Activated T-helper 2 cell treated with anti-CD3 and anti-CD28 coated beads, Interferon-gamma antibody, Interleukin-2, Interleukin-4, amounts not matched to agents 10 μg/mL and 5 μg/mL and 100 μg/mL, durations not matched to agents 14 hours and 24 hours and 36 hours (primary cell): ENCODE results near the gene LCN1. TPM values are rescaled to one million over a fixed set of nuclear protein-coding genes. Genes with fewer than 3 reads are reported as not detected.
A peak's percentile ranks its signal among the peaks of the same experiment; 100 is the strongest.

Source experiments
- DNase-seq: peaks from one replicate; pipeline ENCODE4 v3.0.0; 2021; ENCODE audit warnings: low spot score
- H3K27ac Mint-ChIP-seq: one replicate; pipeline ENCODE4 v1.8.0; 2021; ENCODE audit warnings: mixed read lengths
- H3K27me3 Mint-ChIP-seq: one replicate; pipeline ENCODE4 v1.8.0; 2021; ENCODE audit warnings: low read depth, mixed read lengths
- H3K36me3 Mint-ChIP-seq: one replicate; pipeline ENCODE4 v1.8.0; 2021; ENCODE audit warnings: low read depth, mixed read lengths
- H3K4me1 Mint-ChIP-seq: one replicate; pipeline ENCODE4 v1.8.0; 2021; ENCODE audit warnings: low read depth, mixed read lengths
- H3K4me3 Mint-ChIP-seq: one replicate; pipeline ENCODE4 v1.8.0; 2021; ENCODE audit warnings: low read depth, mild to moderate bottlenecking, moderate library complexity, mixed read lengths
- H3K9me3 Mint-ChIP-seq: one replicate; pipeline ENCODE4 v1.8.0; 2021; ENCODE audit warnings: mixed read lengths
- intact Hi-C: fragments of 100-400 bp; cut with micrococcal nuclease; formaldehyde crosslinking; loops from one replicate; pipeline ENCODE4 v1.15.1; 2023
- total RNA-seq: library from RNA; stranded (reverse); gene quantifications from 2 replicates; pipeline ENCODE4 v1.2.3, GENCODE V29; 2022

LCN1 gene
- total RNA-seq, 1 donor from 2014 or later, result not detected

- DNase-seq, result no peak
- H3K4me1 Mint-ChIP-seq, result no peaks in the 10 kb centered on the region
- intact Hi-C loops, result no loop called here
- H3K9me3 Mint-ChIP-seq, result no peaks in the 10 kb centered on the region
- peaks cover 1% of the 10 kb centered on the region for H3K27me3 Mint-ChIP-seq
- no peaks in the 10 kb centered on the region for H3K36me3 Mint-ChIP-seq
- H3K27ac Mint-ChIP-seq, result no peak overlapping the region
- H3K4me3 Mint-ChIP-seq, result no peak overlapping the region
Observed at GRCh38 chr9:135492886-135493669, 28.2 kb upstream of the LCN1 start.

GRCh38 chr9:135494791-135495559, 26.3 kb upstream of the LCN1 start:
- Mint-ChIP-seq H3K9me3 (no peaks in the 10 kb centered on the region), H3K4me3 (no peak overlapping the region), H3K27ac (no peak overlapping the region), H3K36me3 (no peaks in the 10 kb centered on the region), H3K4me1 (peaks cover 5% of the 10 kb centered on the region), H3K27me3 (peaks cover 7% of the 10 kb centered on the region)
- intact Hi-C loops, result no loop called here
- no peak for DNase-seq

GRCh38 chr9:135498381-135499126, 22.7 kb upstream of the LCN1 start:
- H3K4me1 Mint-ChIP-seq, result peaks cover 13% of the 10 kb centered on the region
- H3K27ac Mint-ChIP-seq, result no peak overlapping the region
- H3K27me3 Mint-ChIP-seq, result peaks cover 7% of the 10 kb centered on the region
- H3K4me3 Mint-ChIP-seq, result no peak overlapping the region
- H3K36me3 Mint-ChIP-seq, result peaks cover 22% of the 10 kb centered on the region
- no peaks in the 10 kb centered on the region for H3K9me3 Mint-ChIP-seq
- intact Hi-C loops, result no loop called here
- DNase-seq, result no peak

GRCh38 chr9:135499326-135500070, 21.7 kb upstream of the LCN1 start:
- peak; percentile 80 for DNase-seq
- H3K36me3 Mint-ChIP-seq, result peaks cover 30% of the 10 kb centered on the region
- intact Hi-C loops, result no loop called here
- no peak overlapping the region for H3K27ac Mint-ChIP-seq
- H3K27me3 Mint-ChIP-seq, result peaks cover 7% of the 10 kb centered on the region
- peak overlapping the region; percentile 90 for H3K4me3 Mint-ChIP-seq
- H3K9me3 Mint-ChIP-seq, result no peaks in the 10 kb centered on the region
- peaks cover 14% of the 10 kb centered on the region for H3K4me1 Mint-ChIP-seq

GRCh38 chr9:135500071-135500524, 21.1 kb upstream of the LCN1 start:
- H3K9me3 Mint-ChIP-seq, result no peaks in the 10 kb centered on the region
- intact Hi-C loops, result no loop called here
- peak overlapping the region; percentile 90 for H3K4me3 Mint-ChIP-seq
- no peak for DNase-seq
- H3K27me3 Mint-ChIP-seq, result peaks cover 7% of the 10 kb centered on the region
- H3K4me1 Mint-ChIP-seq, result peaks cover 15% of the 10 kb centered on the region
- H3K27ac Mint-ChIP-seq, result no peak overlapping the region
- peaks cover 35% of the 10 kb centered on the region for H3K36me3 Mint-ChIP-seq

- intact Hi-C loops, result no loop called here
- Mint-ChIP-seq H3K27me3 (peaks cover 7% of the 10 kb centered on the region), H3K4me1 (peaks cover 15% of the 10 kb centered on the region), H3K4me3 (peak within 1 kb of the TSS; percentile 90), H3K27ac (peak within 1 kb of the TSS; percentile 95), H3K9me3 (no peaks in the 10 kb centered on the region), H3K36me3 (peaks cover 38% of the 10 kb centered on the region)
- peak; percentile 84 for DNase-seq
Observed at GRCh38 chr9:135500525-135501260, 20.5 kb upstream of the LCN1 start, which contains the start of gene MRPS2. Gene MRPS2 (plus strand): TSS chr9:135500682. CDS start chr9:135500711, 29 bp downstream.

- H3K4me3 Mint-ChIP-seq, result peak overlapping the region; percentile 90
- intact Hi-C loops, result no loop called here
- H3K27me3 Mint-ChIP-seq, result peaks cover 7% of the 10 kb centered on the region
- H3K9me3 Mint-ChIP-seq, result no peaks in the 10 kb centered on the region
- peak; percentile 42 for DNase-seq
- peaks cover 38% of the 10 kb centered on the region for H3K36me3 Mint-ChIP-seq
- peaks cover 15% of the 10 kb centered on the region for H3K4me1 Mint-ChIP-seq
- peak overlapping the region; percentile 63 for H3K27ac Mint-ChIP-seq
Observed at GRCh38 chr9:135501261-135502167, 19.7 kb upstream of the LCN1 start.

GRCh38 chr9:135502168-135502872, 18.9 kb upstream of the LCN1 start:
- H3K36me3 Mint-ChIP-seq, result peaks cover 38% of the 10 kb centered on the region
- peaks cover 7% of the 10 kb centered on the region for H3K27me3 Mint-ChIP-seq
- intact Hi-C loops, result no loop called here
- peaks cover 15% of the 10 kb centered on the region for H3K4me1 Mint-ChIP-seq
- H3K9me3 Mint-ChIP-seq, result no peaks in the 10 kb centered on the region
- peak overlapping the region; percentile 63 for H3K27ac Mint-ChIP-seq
- H3K4me3 Mint-ChIP-seq, result peak overlapping the region; percentile 90
- no peak for DNase-seq

GRCh38 chr9:135502873-135503321, 18.3 kb upstream of the LCN1 start:
- Mint-ChIP-seq H3K27ac (no peak overlapping the region), H3K4me3 (peak overlapping the region; percentile 37), H3K4me1 (peaks cover 15% of the 10 kb centered on the region), H3K36me3 (peaks cover 38% of the 10 kb centered on the region), H3K27me3 (peaks cover 7% of the 10 kb centered on the region), H3K9me3 (no peaks in the 10 kb centered on the region)
- no peak for DNase-seq
- intact Hi-C loops, result no loop called here

GRCh38 chr9:135503371-135504261, 17.6 kb upstream of the LCN1 start:
- peak overlapping the region; percentile 39 for H3K4me3 Mint-ChIP-seq
- peaks cover under 1% of the 10 kb centered on the region for H3K9me3 Mint-ChIP-seq
- no peaks in the 10 kb centered on the region for H3K27me3 Mint-ChIP-seq
- peaks cover 38% of the 10 kb centered on the region for H3K36me3 Mint-ChIP-seq
- intact Hi-C loops, result no loop called here
- H3K27ac Mint-ChIP-seq, result no peak overlapping the region
- H3K4me1 Mint-ChIP-seq, result peaks cover 15% of the 10 kb centered on the region
- no peak for DNase-seq
